Common myeloid progenitor, CD34-positive (primary cell): Measurements from ENCODE around the gene NDUFC2.
"Not testable (repeated sequence)": the region's sequence is repeated elsewhere in the genome, so short reads cannot be mapped to it uniquely, and the experiment has no call there.

ENCODE experiments used
- CTCF ChIA-PET: fragments of 350-600 bp; sonication (Branson Sonifier 250); formaldehyde crosslinking; loops from one replicate; lab custom pipeline; 2021; ENCODE audit warnings: antibody characterized with exemption; lab: Charles Lee
- POLR2A ChIA-PET: fragments of 350-600 bp; sonication (Branson Sonifier 250); formaldehyde crosslinking; loops from one replicate; lab custom pipeline; 2021; ENCODE audit warnings: antibody characterized with exemption; lab: Charles Lee
- DNase-seq, 3 donors: peaks; one replicate each; pipeline versions ENCODE4 v3.0.0 to v3.0.0-alpha.2; 2013
- H3K27ac ChIP-seq, 2 experiments: 1 replicate in 1 of 2; 2 replicates in 1 of 2; pipeline ENCODE4 v1.7.0; 2013; ENCODE audit warnings: inconsistent platforms in 2 of 2, low read length in 2 of 2, mild to moderate bottlenecking in 2 of 2, low read depth in 1 of 2, moderate library complexity in 1 of 2; ENCODE audit not compliant: severe bottlenecking in 2 of 2, insufficient read depth in 1 of 2, poor library complexity in 1 of 2
- H3K27me3 ChIP-seq, 5 experiments: replicated peaks in 2 of 5; 1 replicate in 3 of 5; 2 replicates in 2 of 5; pipeline versions ENCODE4 v1.6.1 to v1.7.0; 2013; ENCODE audit warnings: low read length in 4 of 5, mild to moderate bottlenecking in 2 of 5, moderate library complexity in 2 of 5, inconsistent platforms in 1 of 5; ENCODE audit not compliant: insufficient read depth in 5 of 5, control insufficient read depth in 4 of 5
- H3K36me3 ChIP-seq, 4 experiments: 1 replicate in 2 of 4; 2 replicates in 2 of 4; pipeline versions ENCODE4 v1.6.1 to v1.7.0; 2013; ENCODE audit warnings: low read length in 3 of 4, control low read depth in 1 of 4, mild to moderate bottlenecking in 1 of 4; ENCODE audit not compliant: control insufficient read depth in 4 of 4, insufficient read depth in 4 of 4
- H3K4me1 ChIP-seq, 4 experiments: 1 replicate in 3 of 4; 2 replicates in 1 of 4; pipeline versions ENCODE4 v1.6.1 to v1.7.1; 2013; ENCODE audit warnings: low read length in 3 of 4, mild to moderate bottlenecking in 3 of 4, control low read depth in 1 of 4, inconsistent platforms in 1 of 4, moderate library complexity in 1 of 4; ENCODE audit not compliant: control insufficient read depth in 4 of 4, insufficient read depth in 4 of 4; ENCODE audit errors: control extremely low read depth in 1 of 4
- H3K4me3 ChIP-seq, 7 experiments: 1 replicate in 4 of 7; 2 replicates in 3 of 7; pipeline versions ENCODE4 v1.5.1 to v1.7.0; 2013; ENCODE audit warnings: mild to moderate bottlenecking in 7 of 7, low read length in 6 of 7, moderate library complexity in 6 of 7, inconsistent platforms in 2 of 7, low read depth in 2 of 7, control low read depth in 1 of 7; ENCODE audit not compliant: insufficient read depth in 4 of 7, control insufficient read depth in 1 of 7; ENCODE audit errors: extremely low read depth in 1 of 7
- H3K9me3 ChIP-seq, 5 experiments: 1 replicate in 4 of 5; 2 replicates in 1 of 5; pipeline versions ENCODE4 v1.6.1 to v1.7.1; 2013; ENCODE audit warnings: low read length in 4 of 5, mild to moderate bottlenecking in 2 of 5, inconsistent platforms in 1 of 5, low read depth in 1 of 5, moderate library complexity in 1 of 5; ENCODE audit not compliant: control insufficient read depth in 4 of 5, insufficient read depth in 2 of 5; ENCODE audit errors: control extremely low read depth in 1 of 5
- WGBS: methylation state at CpG from one replicate; pipeline ENCODE4 v1.1.5; 2013; ENCODE audit not compliant: insufficient coverage; 5-methylcytosine and 5-hydroxymethylcytosine counted together

NDUFC2 gene

GRCh38 chr11:78062671-78063070, 17.0 kb downstream of the NDUFC2 start:
- Histone ChIP-seq H3K4me3 (no peak overlapping the region), H3K9me3 (no peaks in the 10 kb centered on the region), H3K36me3 (peaks cover 0 to 5% (median 2%) of the 10 kb centered on the region in 4 experiments), H3K27ac (no peak overlapping the region), H3K27me3 (no peaks in the 10 kb centered on the region), H3K4me1 (peaks cover 0 to 4% (median 0%) of the 10 kb centered on the region in 4 experiments)
- POLR2A ChIA-PET, result no interaction called here
- no CpG with 5 or more reads among the region's 2 CpGs for WGBS
- no peak for DNase-seq
- CTCF ChIA-PET, result interaction anchor here (0.6 to 1.9 kb wide), 3 partner anchors 11 to 28 kb away, joined by 3 to 4 read pairs (median 4); no protein-coding TSS in a partner anchor

GRCh38 chr11:78061921-78062311, 17.7 kb downstream of the NDUFC2 start:
- WGBS, result 100% methylated on average over 2 of the region's 4 CpGs
- POLR2A ChIA-PET, result no interaction called here
- DNase-seq, result no peak

GRCh38 chr11:78061088-78061920, 18.4 kb downstream of the NDUFC2 start:
- DNase-seq, result no peak
- Histone ChIP-seq H3K4me1 (peaks cover 0 to 4% (median 0%) of the 10 kb centered on the region in 4 experiments), H3K27me3 (no peaks in the 10 kb centered on the region), H3K9me3 (no peaks in the 10 kb centered on the region), H3K27ac (no peak overlapping the region), H3K4me3 (no peak overlapping the region), H3K36me3 (no peaks in the 10 kb centered on the region)
- ChIA-PET CTCF (interaction anchor here (0.6 to 1.9 kb wide), 2 partner anchors 10 to 33 kb away, joined by 3 to 4 read pairs; no protein-coding TSS in a partner anchor), POLR2A (interaction anchor here (0.6 kb wide), 1 partner anchor 302 kb away, joined by 5 read pairs; no protein-coding TSS in a partner anchor)
- WGBS, result 60% methylated on average over 1 of the region's 4 CpGs

More at GRCh38 chr11:78061921-78062311, 17.7 kb downstream of the NDUFC2 start:
- Histone ChIP-seq H3K4me1 (peaks cover 0 to 4% (median 0%) of the 10 kb centered on the region in 4 experiments), H3K9me3 (no peaks in the 10 kb centered on the region), H3K4me3 (no peak overlapping the region), H3K27me3 (no peaks in the 10 kb centered on the region), H3K36me3 (no peaks in the 10 kb centered on the region), H3K27ac (no peak overlapping the region)
- CTCF ChIA-PET, result interaction anchor here (1.9 kb wide), 1 partner anchor 11 kb away, joined by 4 read pairs; no protein-coding TSS in a partner anchor

- Histone ChIP-seq H3K9me3 (no peaks in the 10 kb centered on the region), H3K36me3 (no peaks in the 10 kb centered on the region), H3K27me3 (no peaks in the 10 kb centered on the region), H3K27ac (no peak overlapping the region), H3K4me3 (no peak overlapping the region), H3K4me1 (peaks cover 0 to 4% (median 0%) of the 10 kb centered on the region in 4 experiments)
- ChIA-PET POLR2A (interaction anchor here (0.6 kb wide), 1 partner anchor 9 kb away, joined by 3 read pairs; no protein-coding TSS in a partner anchor), CTCF (interaction anchor here (0.6 kb wide), 1 partner anchor 32 kb away, joined by 3 read pairs; no protein-coding TSS in a partner anchor)
- WGBS, result 98% methylated on average over 5 of the region's 8 CpGs
- DNase-seq, result no peak
These were observed 19.1 kb downstream of the NDUFC2 start for GRCh38 chr11:78060533-78060932.

- H3K9me3 ChIP-seq, H3K27ac ChIP-seq, H3K4me3 ChIP-seq, H3K36me3 ChIP-seq, CTCF ChIA-PET, POLR2A ChIA-PET, H3K4me1 ChIP-seq, H3K27me3 ChIP-seq, DNase-seq: not testable (repeated sequence)
- WGBS, result 100% methylated on average over 3 of the region's 9 CpGs
These were observed 19.8 kb downstream of the NDUFC2 start for GRCh38 chr11:78059749-78060328.

- no peak for DNase-seq
- Histone ChIP-seq H3K27ac (no peak overlapping the region), H3K9me3 (no peaks in the 10 kb centered on the region), H3K36me3 (no peaks in the 10 kb centered on the region), H3K4me1 (peaks cover 0 to 4% (median 0%) of the 10 kb centered on the region in 4 experiments), H3K27me3 (no peaks in the 10 kb centered on the region), H3K4me3 (no peak overlapping the region)
- ChIA-PET POLR2A (no interaction called here), CTCF (interaction anchor here (0.8 kb wide), 1 partner anchor 13 kb away, joined by 3 read pairs; no protein-coding TSS in a partner anchor)
- WGBS, result 89% methylated on average over 9 of the region's 10 CpGs
These were observed 22.1 kb downstream of the NDUFC2 start for GRCh38 chr11:78057462-78058055.
